ENCODE measurements around the gene PFKFB3.

PFKFB3 gene

GRCh38 chr10:6239213-6239991 lies 36.7 kb downstream of the PFKFB3 start (continued):
- TF ChIP-seq ZNF391 (tag by site-specific recombination; IDR thresholded peaks at IDR 0.05; ENCODE audit: borderline replicate concordance, low read depth) (no peak), ZBTB20 (tag by site-specific recombination; IDR thresholded peaks at IDR 0.05) (no peak), ZFP37 (tag by site-specific recombination; IDR thresholded peaks at IDR 0.05) (no peak), ZNF433 (tag by site-specific recombination; IDR thresholded peaks at IDR 0.05; ENCODE audit: low read depth) (no peak), ZNF350 (tag by site-specific recombination; IDR thresholded peaks at IDR 0.05) (no peak), ZNF549 (tag by site-specific recombination; IDR thresholded peaks at IDR 0.05) (no peak), ZNF112 (tag by site-specific recombination; IDR thresholded peaks at IDR 0.05) (no peak), ZSCAN18 (tag by site-specific recombination; IDR thresholded peaks at IDR 0.05) (no peak), INSM2 (tag by site-specific recombination; IDR thresholded peaks at IDR 0.05) (no peak), ZSCAN30 (tag by site-specific recombination; IDR thresholded peaks at IDR 0.05) (no peak), IKZF3 (tag by site-specific recombination; IDR thresholded peaks at IDR 0.05) (0 out of 2 replicates have a peak, but pooled peaks have one; percentile 18), ZNF114 (tag by site-specific recombination; IDR thresholded peaks at IDR 0.05) (no peak), ZNF660 (tag by site-specific recombination; IDR thresholded peaks at IDR 0.05) (peak; percentile 72; the same call in 1 of the 2 replicates), ZNF843 (tag by site-specific recombination; IDR thresholded peaks at IDR 0.05) (0 out of 2 replicates have a peak, but pooled peaks have one; percentile 18), ZNF777 (tag by site-specific recombination; IDR thresholded peaks at IDR 0.05; ENCODE audit: borderline replicate concordance) (no peak), PRDM4 (tag by site-specific recombination; IDR thresholded peaks at IDR 0.05) (no peak), ZNF366 (tag by site-specific recombination; conservative IDR thresholded peaks at IDR 0.05) (peak; percentile 38; the same call in 1 of the 2 replicates), ZNF837 (tag by site-specific recombination; IDR thresholded peaks at IDR 0.05) (no peak), ZNF239 (tag by site-specific recombination; IDR thresholded peaks at IDR 0.05) (no peak), HIC1 (tag by site-specific recombination; IDR thresholded peaks at IDR 0.05) (peak; percentile 24; the same call in 1 of the 2 replicates), EGR2 (tag by site-specific recombination; IDR thresholded peaks at IDR 0.05; ENCODE audit: low read depth) (no peak), WT1 (tag by site-specific recombination; IDR thresholded peaks at IDR 0.05) (peak; percentile 89), ZNF394 (tag by site-specific recombination; IDR thresholded peaks at IDR 0.05; ENCODE audit: borderline replicate concordance) (peak; percentile 50; the same call in 1 of the 2 replicates), ZSCAN4 (tag by site-specific recombination; IDR thresholded peaks at IDR 0.05) (no peak), ZNF133 (tag by site-specific recombination; IDR thresholded peaks at IDR 0.05) (no peak), ZNF148 (tag by site-specific recombination; IDR thresholded peaks at IDR 0.05; ENCODE audit: borderline replicate concordance) (no peak), GLIS1 (tag by site-specific recombination; IDR thresholded peaks at IDR 0.05) (no peak)
